ENCODE results near the gene COG5.

- TF ChIP-seq CTCF (conservative IDR thresholded peaks at IDR 0.05; ENCODE audit: low read length) (no peak), EZH2phosphoT487 (IDR thresholded peaks at IDR 0.05; ENCODE audit: borderline replicate concordance) (no peak)
Observed at GRCh38 chr7:107396990-107397389, 166.7 kb downstream of the COG5 start.

All from Loucy (cell line).